NT2/D1 (cell line): ENCODE data around the gene ATF7.

Experiments used
- DNase-seq: peaks from one replicate; pipeline ENCODE4 v3.0.0-alpha.2; 2011; ENCODE audit warnings: low read depth, low spot score
- H3K27me3 ChIP-seq: 2 replicates; pipeline ENCODE4 v1.6.0; 2011; ENCODE audit warnings: mild to moderate bottlenecking; ENCODE audit not compliant: insufficient read length, insufficient read depth
- H3K36me3 ChIP-seq: 2 replicates; pipeline ENCODE4 v1.6.1; 2011; ENCODE audit warnings: mild to moderate bottlenecking, low read length, mixed read lengths; ENCODE audit not compliant: insufficient read depth, insufficient read length
- H3K4me1 ChIP-seq: 2 replicates; pipeline ENCODE4 v1.5.1; 2011; ENCODE audit not compliant: insufficient read depth, insufficient read length
- H3K4me3 ChIP-seq: 2 replicates; pipeline ENCODE4 v1.5.1; 2011; ENCODE audit warnings: low read depth; ENCODE audit not compliant: insufficient read length
- H3K9ac ChIP-seq: 2 replicates; pipeline ENCODE4 v1.6.0; 2011; ENCODE audit warnings: low read depth; ENCODE audit not compliant: insufficient read length
- H3K9me3 ChIP-seq: 2 replicates; pipeline ENCODE4 v1.5.1; 2011; ENCODE audit warnings: mild to moderate bottlenecking, low read length; ENCODE audit not compliant: insufficient read depth
- SUZ12 ChIP-seq: IDR thresholded peaks from 2 replicates; pipeline ENCODE4 v1.6.1; 2011; ENCODE audit not compliant: insufficient read length, insufficient read depth; ENCODE audit errors: extremely low read depth
- YY1 ChIP-seq: IDR thresholded peaks from 2 replicates; pipeline ENCODE4 v1.6.1; 2011; ENCODE audit not compliant: insufficient read length, insufficient read depth
- ZNF274 ChIP-seq: IDR thresholded peaks from 2 replicates; pipeline ENCODE4 v1.6.1; 2011; ENCODE audit warnings: mild to moderate bottlenecking, low read depth, low read length

The ATF7 gene

DNA sequence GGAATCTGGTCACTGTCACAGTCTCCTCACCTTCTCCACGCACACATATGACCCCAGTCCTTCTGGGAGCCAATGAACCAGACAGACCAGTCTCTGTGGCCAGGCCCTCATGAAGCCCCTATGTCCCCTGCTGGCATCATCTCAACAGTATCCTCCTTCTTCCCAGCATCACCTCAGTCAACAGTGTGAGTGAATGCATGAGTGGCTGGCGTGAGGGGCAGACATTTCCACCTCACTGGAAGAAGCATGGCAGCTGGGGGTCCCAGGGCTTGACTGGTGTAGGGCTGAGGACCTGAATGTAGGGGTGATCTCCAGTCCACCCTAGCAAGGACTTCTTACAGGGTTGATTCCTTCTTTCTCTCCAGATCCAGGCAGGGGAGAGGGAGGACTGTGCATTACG lies 128.7 kb downstream of the ATF7 start:
- no peak for DNase-seq
- Histone ChIP-seq H3K4me1 (peaks cover 23% of the 10 kb centered on the region), H3K27me3 (no peaks in the 10 kb centered on the region), H3K9me3 (peaks cover 4% of the 10 kb centered on the region; the same call in 1 of the 2 replicates), H3K36me3 (peaks cover 6% of the 10 kb centered on the region), H3K9ac (no peak overlapping the region), H3K4me3 (no peak overlapping the region)
- TF ChIP-seq YY1, result no peak
- TF ChIP-seq ZNF274, result no peak
- TF ChIP-seq SUZ12, result no peak

DNA sequence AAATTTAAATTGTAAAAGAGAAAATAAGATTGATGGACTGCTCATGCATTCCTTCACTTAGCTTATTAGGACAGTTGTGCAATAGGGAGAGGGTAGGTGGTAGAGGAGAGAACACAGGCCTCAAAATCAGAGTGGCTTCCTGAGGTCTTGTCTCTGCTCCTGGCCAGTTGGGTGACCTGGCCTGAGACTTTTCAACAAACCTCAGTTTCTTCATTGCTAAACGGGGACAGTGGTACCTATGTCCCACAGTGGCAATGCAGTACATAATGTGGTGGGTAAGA lies 129.5 kb downstream of the ATF7 start:
- H3K4me3 ChIP-seq, result no peak overlapping the region
- H3K27me3 ChIP-seq, result no peaks in the 10 kb centered on the region
- TF ChIP-seq YY1 (no peak), ZNF274 (no peak), SUZ12 (no peak)
- peaks cover under 1% of the 10 kb centered on the region; the same call in 1 of the 2 replicates for H3K9me3 ChIP-seq
- H3K4me1 ChIP-seq, result peaks cover 18% of the 10 kb centered on the region
- DNase-seq, result no peak
- no peaks in the 10 kb centered on the region for H3K36me3 ChIP-seq
- H3K9ac ChIP-seq, result no peak overlapping the region

DNA sequence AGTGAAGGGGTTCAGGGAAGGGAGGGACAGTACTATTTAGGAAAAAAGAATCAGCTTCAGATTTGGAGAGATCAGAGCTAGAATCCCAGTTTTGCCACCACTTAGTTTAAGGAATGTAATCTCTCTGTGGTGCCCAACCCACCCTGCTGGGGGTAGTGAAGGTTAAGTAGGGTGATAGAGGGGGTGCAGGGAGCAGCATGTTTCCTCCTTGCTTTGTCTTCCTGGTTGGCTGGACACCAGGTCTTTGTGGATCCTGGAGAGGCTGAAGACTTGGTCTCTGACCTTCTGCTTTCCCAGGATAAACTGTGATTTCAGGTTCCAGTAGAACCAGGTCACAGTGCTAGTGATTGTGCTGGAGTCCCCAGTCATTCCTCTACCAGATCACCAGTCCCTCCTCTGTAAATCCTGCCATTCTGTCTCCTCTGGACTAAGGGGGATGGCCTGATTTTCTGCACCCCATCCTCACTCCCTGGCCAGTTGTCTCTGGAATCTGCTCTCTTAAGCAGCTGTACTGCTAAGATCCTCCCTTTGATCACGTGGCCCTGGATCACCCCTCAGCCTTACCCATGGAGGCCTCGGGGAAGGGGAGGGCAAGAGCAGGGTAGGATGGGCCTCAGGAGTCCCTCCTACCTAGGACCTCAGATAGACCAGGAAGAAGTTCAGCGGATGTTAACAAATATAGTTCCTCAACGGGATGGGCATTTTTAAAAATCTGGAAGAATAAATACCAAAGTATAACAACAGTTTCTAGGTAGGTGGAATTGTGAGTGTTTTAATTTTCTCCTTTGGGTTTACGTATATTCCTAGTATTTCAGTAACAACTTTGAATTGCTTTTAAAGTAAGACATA lies 130.1 kb downstream of the ATF7 start:
- Histone ChIP-seq H3K4me1 (peaks cover 17% of the 10 kb centered on the region), H3K36me3 (no peaks in the 10 kb centered on the region), H3K9me3 (no peaks in the 10 kb centered on the region), H3K27me3 (no peaks in the 10 kb centered on the region), H3K4me3 (no peak overlapping the region), H3K9ac (peak overlapping the region; percentile 43)
- TF ChIP-seq ZNF274 (no peak), SUZ12 (no peak), YY1 (no peak)
- DNase-seq, result no peak

DNA sequence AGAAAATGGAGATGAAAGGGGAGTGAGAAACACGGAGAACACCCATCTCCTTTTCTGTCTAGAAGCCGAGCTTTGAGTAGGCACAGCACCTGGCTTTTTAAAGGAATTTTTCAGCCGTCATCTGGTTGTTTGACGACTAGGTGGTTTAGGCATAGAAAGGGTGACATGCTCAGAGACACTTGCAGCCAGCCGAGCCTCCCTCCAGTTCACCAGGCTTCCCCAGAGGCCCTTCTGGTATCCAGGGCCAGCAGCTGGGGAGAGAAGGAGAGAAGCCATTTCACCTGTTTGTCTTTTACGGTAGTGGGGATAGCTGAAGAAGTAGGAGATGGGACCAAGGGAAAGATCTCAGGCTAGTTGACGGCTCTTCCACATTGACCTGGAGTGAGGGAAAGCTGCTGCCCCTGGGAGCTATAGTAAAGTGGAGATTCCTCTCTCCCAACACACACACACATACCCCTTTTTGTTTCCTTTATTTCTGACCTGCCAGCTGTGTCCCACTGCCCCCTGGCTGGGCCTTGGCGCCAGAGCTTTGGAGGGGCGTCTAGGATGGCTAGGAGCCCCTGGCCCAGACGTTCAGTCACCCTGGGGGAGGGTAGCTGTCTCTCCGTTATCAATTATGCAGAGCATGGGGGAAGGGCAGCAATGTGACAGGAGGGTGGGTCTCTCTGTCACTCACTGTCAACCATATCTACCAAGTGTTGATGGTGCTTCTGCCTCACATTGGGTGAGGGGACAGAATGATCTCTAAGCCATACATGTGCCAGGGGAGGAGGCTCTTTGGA lies 132.4 kb downstream of the ATF7 start:
- TF ChIP-seq YY1 (no peak), ZNF274 (no peak), SUZ12 (no peak)
- Histone ChIP-seq H3K36me3 (no peaks in the 10 kb centered on the region), H3K4me3 (peak overlapping the region; percentile 64), H3K9ac (peak overlapping the region; percentile 85), H3K9me3 (no peaks in the 10 kb centered on the region), H3K4me1 (peaks cover 17% of the 10 kb centered on the region), H3K27me3 (no peaks in the 10 kb centered on the region)
- no peak for DNase-seq

DNA sequence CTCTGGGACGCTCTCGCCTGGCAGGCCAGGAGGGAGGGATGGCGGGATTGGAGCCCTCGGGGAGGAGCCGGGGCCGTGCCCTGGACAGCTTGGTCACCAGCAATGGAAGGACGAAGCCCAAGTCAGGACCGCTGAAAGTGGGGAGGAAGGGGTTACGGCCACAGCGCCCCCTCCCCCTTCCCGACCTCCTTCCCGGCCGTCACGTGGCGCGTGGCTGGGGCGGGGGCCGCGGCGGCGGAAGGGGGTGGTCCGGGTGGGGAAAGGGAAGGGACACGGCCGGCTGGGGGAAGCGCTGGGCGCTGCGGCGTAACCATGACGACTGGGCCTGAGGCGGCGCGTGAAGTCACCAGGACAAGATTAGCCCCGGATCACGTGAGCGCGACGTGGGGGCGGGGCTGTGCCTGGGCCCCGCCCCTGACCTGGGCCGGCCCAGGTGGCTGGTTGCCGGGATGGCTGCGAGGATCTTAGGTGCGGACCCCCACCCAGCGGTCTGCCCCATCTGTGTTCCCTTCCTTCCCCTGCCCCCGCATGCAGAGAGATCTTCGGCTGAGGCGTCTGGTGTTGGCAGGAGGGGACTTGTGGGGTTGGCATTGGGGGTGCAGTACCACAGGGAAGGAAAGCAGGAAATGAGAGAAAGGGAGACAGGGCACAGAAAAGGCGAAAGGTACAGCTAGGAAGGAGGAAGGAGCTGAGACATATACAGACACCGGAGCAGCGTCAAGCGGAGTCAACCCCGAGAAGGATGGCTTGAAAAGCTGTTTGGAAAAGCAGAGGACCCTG lies 133.2 kb downstream of the ATF7 start:
- no peaks in the 10 kb centered on the region for H3K27me3 ChIP-seq
- TF ChIP-seq ZNF274, result no peak
- no peak for TF ChIP-seq SUZ12
- no peak for TF ChIP-seq YY1
- H3K9ac ChIP-seq, result peak overlapping the region; percentile 85
- H3K9me3 ChIP-seq, result no peaks in the 10 kb centered on the region
- peak; percentile 90 for DNase-seq
- H3K36me3 ChIP-seq, result peaks cover 2% of the 10 kb centered on the region
- peaks cover 14% of the 10 kb centered on the region for H3K4me1 ChIP-seq
- peak overlapping the region; percentile 64 for H3K4me3 ChIP-seq

DNA sequence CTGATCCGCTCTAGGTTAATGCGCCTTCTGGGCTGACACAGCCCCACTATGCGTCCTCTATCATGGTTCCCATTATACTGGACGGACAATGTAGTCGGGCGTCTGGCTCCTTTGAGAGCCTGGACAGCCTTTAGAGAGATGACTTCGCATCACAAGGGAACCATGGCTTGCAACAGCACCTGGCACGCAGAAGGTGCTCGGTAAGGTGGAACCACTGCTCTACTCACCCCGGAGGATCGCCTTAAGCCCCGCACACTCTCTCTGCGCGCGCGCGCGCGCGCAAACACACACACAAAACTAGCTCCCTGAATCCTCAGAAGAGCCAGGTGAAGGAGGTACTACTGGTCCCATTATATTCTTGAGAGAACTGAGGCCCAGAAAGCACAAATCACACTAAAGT lies 134.0 kb downstream of the ATF7 start:
- no peak for DNase-seq
- H3K4me1 ChIP-seq, result peaks cover 14% of the 10 kb centered on the region
- H3K9ac ChIP-seq, result peak overlapping the region; percentile 69
- H3K36me3 ChIP-seq, result peaks cover 10% of the 10 kb centered on the region
- H3K27me3 ChIP-seq, result no peaks in the 10 kb centered on the region
- no peak for TF ChIP-seq YY1
- no peaks in the 10 kb centered on the region for H3K9me3 ChIP-seq
- peak overlapping the region; percentile 32 for H3K4me3 ChIP-seq

DNA sequence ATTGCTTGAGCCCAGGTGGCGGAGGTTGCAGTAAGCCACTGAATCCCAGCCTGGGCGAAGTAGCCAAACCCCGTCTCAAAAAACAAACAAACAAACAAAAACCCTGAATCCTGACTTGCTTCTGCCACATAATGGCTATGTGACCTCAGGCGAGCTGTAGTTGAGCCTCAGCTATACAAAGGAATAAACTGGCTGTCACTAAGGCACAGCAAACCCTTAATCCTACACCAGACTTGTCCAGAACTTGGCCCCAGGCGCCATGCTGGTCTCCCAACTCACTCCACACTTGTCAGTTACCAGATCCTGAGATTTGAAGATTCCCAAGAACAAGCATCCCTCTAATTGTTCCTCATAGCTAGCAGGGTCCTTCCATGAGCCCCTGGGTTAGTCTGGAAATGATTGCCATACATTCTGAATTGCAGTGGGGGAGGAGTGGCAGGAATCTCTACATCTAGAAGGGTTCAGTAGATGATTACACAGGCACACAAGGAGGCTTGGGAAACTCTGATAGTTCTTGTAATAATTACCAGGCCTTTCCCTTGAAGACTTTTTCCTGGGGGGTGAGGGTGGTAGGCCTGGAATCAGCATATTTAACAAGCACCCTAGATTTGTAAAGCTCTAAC lies 136.8 kb downstream of the ATF7 start:
- H3K36me3 ChIP-seq, result peaks cover 35% of the 10 kb centered on the region
- no peaks in the 10 kb centered on the region for H3K27me3 ChIP-seq
- H3K4me3 ChIP-seq, result no peak overlapping the region
- no peak for TF ChIP-seq YY1
- TF ChIP-seq ZNF274, result no peak
- TF ChIP-seq SUZ12, result no peak
- no peak overlapping the region for H3K9ac ChIP-seq
- peaks cover 6% of the 10 kb centered on the region for H3K4me1 ChIP-seq
- DNase-seq, result no peak
- H3K9me3 ChIP-seq, result no peaks in the 10 kb centered on the region
